CD4-positive, alpha-beta T cell treated with Interleukin-12 subunit alpha and Interleukin-12 subunit beta, for 1 hour (primary cell): ENCODE results near the gene TMBIM6.
"Not testable (repeated sequence)": the region's sequence is repeated elsewhere in the genome, so short reads cannot be mapped to it uniquely, and the experiment has no call there.

Source experiments
- DNase-seq: peaks from one replicate; pipeline ENCODE4 v3.0.0-alpha.2; 2020

The TMBIM6 gene

GRCh38 chr12:49730050-49730449 lies 11.3 kb upstream of the TMBIM6 start:
- DNase-seq, result no peak

- no peak for DNase-seq
Measured at GRCh38 chr12:49730568-49731101, 10.7 kb upstream of the TMBIM6 start.

- DNase-seq, result no peak
Measured at GRCh38 chr12:49733219-49734017, 7.9 kb upstream of the TMBIM6 start.

GRCh38 chr12:49734900-49735299 lies 6.5 kb upstream of the TMBIM6 start:
- DNase-seq, result not testable (repeated sequence)

GRCh38 chr12:49738721-49739120 lies 2.6 kb upstream of the TMBIM6 start:
- not testable (repeated sequence) for DNase-seq

GRCh38 chr12:49740277-49740676 lies 1.1 kb upstream of the TMBIM6 start:
- DNase-seq, result not testable (repeated sequence)

GRCh38 chr12:49741882-49742620 lies 694 bp downstream of the TMBIM6 start:
- peak; percentile 92 for DNase-seq

- DNase-seq, result no peak
Measured at GRCh38 chr12:49744363-49744885, 3.1 kb downstream of the TMBIM6 start.

GRCh38 chr12:49748306-49748705 lies 6.9 kb downstream of the TMBIM6 start:
- no peak for DNase-seq

- no peak for DNase-seq
Measured at GRCh38 chr12:49748800-49749199, 7.4 kb downstream of the TMBIM6 start.

GRCh38 chr12:49750027-49750995 lies 9.0 kb downstream of the TMBIM6 start:
- peak; percentile 43 for DNase-seq

GRCh38 chr12:49750996-49751393 lies 9.6 kb downstream of the TMBIM6 start:
- no peak for DNase-seq

GRCh38 chr12:49761677-49762467 lies 20.5 kb downstream of the TMBIM6 start:
- DNase-seq, result no peak

- DNase-seq, result peak; percentile 34
Measured at GRCh38 chr12:49762468-49762847, 21.1 kb downstream of the TMBIM6 start.

- DNase-seq, result peak; percentile 83
Measured at GRCh38 chr12:49763006-49763591, 21.7 kb downstream of the TMBIM6 start.

GRCh38 chr12:49764126-49764525 lies 22.8 kb downstream of the TMBIM6 start:
- DNase-seq, result no peak

- no peak for DNase-seq
Measured at GRCh38 chr12:49766115-49766455, 24.7 kb downstream of the TMBIM6 start.

GRCh38 chr12:49767333-49767732 lies 26.0 kb downstream of the TMBIM6 start:
- no peak for DNase-seq

GRCh38 chr12:49773102-49773501 lies 31.7 kb downstream of the TMBIM6 start:
- DNase-seq, result not testable (repeated sequence)

- DNase-seq, result peak; percentile 63
Measured at GRCh38 chr12:49776413-49776812, 35.1 kb downstream of the TMBIM6 start.

GRCh38 chr12:49776858-49777257 lies 35.5 kb downstream of the TMBIM6 start:
- no peak for DNase-seq
